Epithelial cell of proximal tubule (primary cell): ENCODE data around the gene BCHE. TPM values are rescaled to one million over a fixed set of nuclear protein-coding genes. Genes with fewer than 3 reads are reported as not detected.
A peak's percentile ranks its signal among the peaks of the same experiment; 100 is the strongest.

Source experiments
- DNase-seq: peaks from one replicate; pipeline ENCODE4 v3.0.0-alpha.2; 2011; ENCODE audit warnings: low read depth
- H3K4me3 ChIP-seq: 2 replicates; pipeline ENCODE4 v1.5.1; 2011; ENCODE audit warnings: low read depth, mild to moderate bottlenecking, low read length
- CTCF ChIP-seq: conservative IDR thresholded peaks from 2 replicates; pipeline ENCODE4 v1.5.1; 2012; ENCODE audit warnings: low read depth, mild to moderate bottlenecking, low read length
- total RNA-seq: library from RNA; depleted of rRNA; stranded (reverse); fragments of >200 nt; gene quantifications from 2 replicates; pipeline ENCODE4 v1.2.3, GENCODE V29; 2015

Gene BCHE
- total RNA-seq, 1 donor from 2014 or later, result 2.9 TPM

GRCh38 chr3:165874663-165875489 lies 37.7 kb upstream of the BCHE start:
- TF ChIP-seq CTCF, result no peak
- no peak for DNase-seq
- H3K4me3 ChIP-seq, result no peak overlapping the region

- no peak overlapping the region for H3K4me3 ChIP-seq
- DNase-seq, result no peak
- no peak for TF ChIP-seq CTCF
Measured at GRCh38 chr3:165868088-165868487, 30.9 kb upstream of the BCHE start.

GRCh38 chr3:165859061-165859460 lies 21.8 kb upstream of the BCHE start:
- H3K4me3 ChIP-seq, result no peak overlapping the region
- no peak for TF ChIP-seq CTCF
- no peak for DNase-seq

- TF ChIP-seq CTCF, result no peak
- no peak overlapping the region for H3K4me3 ChIP-seq
- DNase-seq, result no peak
Measured at GRCh38 chr3:165855581-165855980, 18.4 kb upstream of the BCHE start.

GRCh38 chr3:165854696-165855095 lies 17.5 kb upstream of the BCHE start:
- no peak for DNase-seq

GRCh38 chr3:165852711-165853110 lies 15.5 kb upstream of the BCHE start:
- no peak overlapping the region for H3K4me3 ChIP-seq
- no peak for DNase-seq
- TF ChIP-seq CTCF, result no peak

More at GRCh38 chr3:165854696-165855095, 17.5 kb upstream of the BCHE start:
- no peak overlapping the region for H3K4me3 ChIP-seq
- peak; percentile 65 for TF ChIP-seq CTCF

- no peak for TF ChIP-seq CTCF
- no peak overlapping the region for H3K4me3 ChIP-seq
- DNase-seq, result no peak
Measured at GRCh38 chr3:165852191-165852590, 15.0 kb upstream of the BCHE start.
